ENCODE measurements around the gene TVP23A.

DNA sequence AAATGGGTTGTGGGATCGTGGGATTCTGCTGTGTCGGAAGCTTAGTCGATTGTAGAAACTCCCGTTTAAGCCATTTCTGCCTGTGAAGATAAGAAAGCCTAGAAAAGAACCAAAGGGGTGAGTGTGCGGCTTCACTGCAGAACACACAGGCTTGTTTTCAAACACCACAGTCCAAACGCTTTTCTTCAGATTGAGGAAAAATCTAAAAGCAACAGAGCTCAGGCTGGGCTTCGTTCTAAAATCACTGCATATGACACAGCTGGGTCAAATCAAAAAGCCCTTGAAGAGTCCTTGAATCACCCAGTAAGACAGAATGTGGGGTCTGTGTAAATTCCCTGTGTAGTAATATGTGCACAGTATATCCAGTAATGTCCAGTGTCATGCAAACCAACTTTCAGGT, 49.2 kb downstream of the TVP23A start:
- TF ChIP-seq POLR2AphosphoS5 (IDR thresholded peaks at IDR 0.05; ENCODE audit: low read depth, low read length) (no peak), POLR2A (IDR thresholded peaks at IDR 0.05; ENCODE audit: low read depth, low read length) (no peak; the same call in 1 of the 2 replicates), TAF1 (IDR thresholded peaks at IDR 0.05; ENCODE audit: low read depth, low read length) (no peak), POU2F2 (IDR thresholded peaks at IDR 0.05; ENCODE audit: low read depth, low read length) (no peak)
